GM23338 (cell line): ENCODE results near the gene PECR. TPM values are rescaled to one million over a fixed set of nuclear protein-coding genes. Genes with fewer than 3 reads are reported as not detected.

ENCODE experiments used
- ATAC-seq: fragments of 200-7000 bp; cut with Tn5 transposase; 3 replicates; pipeline ENCODE4 v1.9.1; 2020
- DNase-seq: peaks from one replicate; pipeline ENCODE4 v3.0.0-alpha.2; 2015; ENCODE audit warnings: low spot score
- H2AFZ ChIP-seq: fragments of 200-600 bp; sonication (generic); 2 replicates; pipeline ENCODE4 v1.8.0; 2016; ENCODE audit warnings: antibody characterized with exemption, mild to moderate bottlenecking, moderate library complexity
- H3F3A ChIP-seq: fragments of 200-600 bp; sonication (generic); replicated peaks from 2 replicates; pipeline ENCODE4 v1.8.0; 2017; ENCODE audit warnings: antibody characterized with exemption, mixed run types, low read depth
- H3K27ac ChIP-seq: fragments of 200-600 bp; sonication (generic); 2 replicates; pipeline ENCODE4 v1.6.1; 2016; ENCODE audit warnings: low read depth
- H3K27me3 ChIP-seq: fragments of 200-600 bp; sonication (generic); 2 replicates; pipeline ENCODE4 v1.8.0; 2016; ENCODE audit warnings: mild to moderate bottlenecking, mixed run types, moderate library complexity; ENCODE audit not compliant: insufficient read depth
- H3K36me3 ChIP-seq: fragments of 200-600 bp; sonication (generic); 2 replicates; pipeline ENCODE4 v1.8.0; 2016; ENCODE audit warnings: mild to moderate bottlenecking; ENCODE audit not compliant: insufficient read depth
- H3K4me1 ChIP-seq: fragments of 200-600 bp; sonication (generic); 2 replicates; pipeline ENCODE4 v1.8.0; 2016; ENCODE audit warnings: mild to moderate bottlenecking, moderate library complexity; ENCODE audit not compliant: insufficient read depth
- H3K4me2 ChIP-seq: fragments of 200-600 bp; sonication (generic); 2 replicates; pipeline ENCODE4 v1.7.1; 2017; ENCODE audit warnings: mixed run types
- H3K4me3 ChIP-seq: fragments of 200-600 bp; sonication (generic); 2 replicates; pipeline ENCODE4 v1.6.1; 2016; ENCODE audit warnings: mixed run types
- H3K79me2 ChIP-seq: fragments of 200-600 bp; sonication (generic); replicated peaks from 2 replicates; pipeline ENCODE4 v1.8.0; 2017; ENCODE audit warnings: mild to moderate bottlenecking; ENCODE audit not compliant: insufficient read depth
- H3K9me2 ChIP-seq: fragments of 200-600 bp; sonication (generic); 2 replicates; pipeline ENCODE4 v1.8.0; 2017; ENCODE audit not compliant: insufficient read depth
- H4K20me1 ChIP-seq: fragments of 200-600 bp; sonication (generic); replicated peaks from 2 replicates; pipeline ENCODE4 v1.8.0; 2017; ENCODE audit warnings: mild to moderate bottlenecking; ENCODE audit not compliant: insufficient read depth
- H3K27ac Mint-ChIP-seq: 2 replicates; pipeline ENCODE4 v1.8.0; 2020; ENCODE audit warnings: inconsistent platforms, mild to moderate bottlenecking, moderate library complexity, mixed read lengths
- H3K27me3 Mint-ChIP-seq: 3 replicates; pipeline ENCODE4 v1.8.0; 2022; ENCODE audit warnings: low read depth, mild to moderate bottlenecking, moderate library complexity, mixed read lengths, inconsistent platforms; ENCODE audit not compliant: insufficient read depth, poor library complexity
- H3K36me3 Mint-ChIP-seq: 3 replicates; pipeline ENCODE4 v1.8.0; 2021; ENCODE audit warnings: low read depth, mild to moderate bottlenecking, inconsistent platforms, moderate library complexity, mixed read lengths
- H3K4me1 Mint-ChIP-seq: 3 replicates; pipeline ENCODE4 v1.8.0; 2020; ENCODE audit warnings: mild to moderate bottlenecking, inconsistent platforms, mixed read lengths
- H3K4me3 Mint-ChIP-seq: 3 replicates; pipeline ENCODE4 v1.8.0; 2021; ENCODE audit warnings: moderate library complexity, mild to moderate bottlenecking, inconsistent platforms, mixed read lengths
- H3K9me3 Mint-ChIP-seq: 3 replicates; pipeline ENCODE4 v1.8.0; 2020; ENCODE audit warnings: moderate library complexity, mild to moderate bottlenecking, inconsistent platforms, mixed read lengths
- CREB1 ChIP-seq: fragments of 250-450 bp; sonication (Bioruptor Pico); IDR thresholded peaks from 2 replicates; pipeline ENCODE4 v1.5.0; 2020; ENCODE audit warnings: low read depth, mild to moderate bottlenecking, moderate library complexity
- EZH2 ChIP-seq: fragments of 200-600 bp; sonication (generic); IDR thresholded peaks from one replicate; pipeline ENCODE4 v1.8.0; 2017; ENCODE audit warnings: antibody characterized with exemption, mild to moderate bottlenecking, low read depth; ENCODE audit not compliant: unreplicated experiment
- EZH2phosphoT487 ChIP-seq: fragments of 200-600 bp; sonication (generic); IDR thresholded peaks from one replicate; pipeline ENCODE4 v1.8.1; 2018; ENCODE audit warnings: antibody characterized with exemption; ENCODE audit not compliant: unreplicated experiment
- JUNB ChIP-seq: IDR thresholded peaks from one replicate; pipeline ENCODE4 v1.6.1; 2016; ENCODE audit warnings: antibody characterized with exemption; ENCODE audit not compliant: unreplicated experiment
- NANOG ChIP-seq: IDR thresholded peaks from 2 replicates; pipeline ENCODE4 v1.6.1; 2016; ENCODE audit warnings: antibody characterized with exemption, borderline replicate concordance
- POLR2AphosphoS5 ChIP-seq: IDR thresholded peaks from 2 replicates; pipeline ENCODE4 v1.6.1; 2016; ENCODE audit warnings: antibody characterized with exemption, low read depth
- STAT1 ChIP-seq: IDR thresholded peaks from one replicate; pipeline ENCODE4 v1.6.1; 2016; ENCODE audit warnings: antibody characterized with exemption; ENCODE audit not compliant: unreplicated experiment
- ZNF114 ChIP-seq: fragments of 250-450 bp; sonication (Bioruptor Pico); IDR thresholded peaks from 2 replicates; pipeline ENCODE4 v1.5.0; 2020; ENCODE audit warnings: mild to moderate bottlenecking, moderate library complexity
- ZNF331 ChIP-seq: fragments of 250-450 bp; sonication (Bioruptor Pico); IDR thresholded peaks from 2 replicates; pipeline ENCODE4 v1.5.0; 2020; ENCODE audit warnings: low read depth, mild to moderate bottlenecking, moderate library complexity
- polyA plus RNA-seq: library from polyadenylated mRNA; unstranded; fragments of >200 nt; fragmentation: Nextera tagmentation; extraction: Ambion mirVana; gene quantifications from 2 replicates; pipeline ENCODE4 v1.2.1, GENCODE V29; 2016
- total RNA-seq: library from RNA; depleted of rRNA; stranded (reverse); fragments of >200 nt; shearing (Covaris generic); gene quantifications from 2 replicates; pipeline ENCODE4 v1.2.3, GENCODE V29; 2014
- TF ChIP-seq, protein P1 (sequence below), 2 experiments: fragments of 200-600 bp in 1 of 2; sonication (generic) in 1 of 2; conservative IDR thresholded peaks; 2 replicates each; pipeline versions ENCODE4 v1.5.1 to v1.6.1; 2016 to 2017; ENCODE audit warnings: antibody characterized with exemption in 2 of 2, low read depth in 2 of 2, mild to moderate bottlenecking in 2 of 2, moderate library complexity in 1 of 2
- TF ChIP-seq, protein P2 (sequence below): fragments of 250-450 bp; sonication (Bioruptor Pico); IDR thresholded peaks from 2 replicates; pipeline ENCODE4 v1.5.0; 2020; ENCODE audit warnings: mild to moderate bottlenecking, moderate library complexity
- TF ChIP-seq, protein P3 (sequence below): IDR thresholded peaks from one replicate; pipeline ENCODE4 v1.6.1; 2018; ENCODE audit warnings: antibody characterized with exemption; ENCODE audit not compliant: unreplicated experiment
- TF ChIP-seq, protein P4 (sequence below): IDR thresholded peaks from 2 replicates; pipeline ENCODE4 v1.6.1; 2016; ENCODE audit warnings: antibody characterized with exemption

Gene PECR
- total and polyA plus RNA-seq, 2 experiments from 2014 or later = 12.1 to 15.5 TPM

DNA sequence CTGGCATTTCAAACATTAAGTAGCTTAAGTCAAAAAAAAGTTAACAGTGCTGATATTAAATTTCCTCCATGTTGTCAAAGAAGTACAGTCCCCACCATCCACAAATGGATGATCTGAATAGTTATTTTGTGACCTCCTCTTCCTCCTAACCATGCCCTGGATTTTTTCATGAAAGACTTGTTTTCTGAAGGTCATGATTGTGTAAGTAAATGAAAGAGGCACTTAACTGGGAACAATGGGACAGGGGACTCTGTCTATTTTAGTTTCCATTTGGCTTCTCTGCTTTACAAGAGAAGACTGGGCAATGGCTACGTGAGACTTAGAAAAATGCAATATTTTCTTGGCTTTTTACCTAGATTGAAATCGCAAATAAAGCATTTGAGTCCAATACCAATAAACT, 32.2 kb downstream of the PECR start:
- Histone ChIP-seq H3K4me2 (no peak overlapping the region), H3K27me3 (no peaks in the 10 kb centered on the region), H3K79me2 (no peaks in the 10 kb centered on the region), H4K20me1 (no peaks in the 10 kb centered on the region), H2AFZ (no peak overlapping the region), H3K4me1 (no peaks in the 10 kb centered on the region), H3F3A (no peaks in the 10 kb centered on the region), H3K9me2 (no peaks in the 10 kb centered on the region), H3K27ac (no peak overlapping the region), H3K36me3 (no peaks in the 10 kb centered on the region), H3K4me3 (no peak overlapping the region)
- ATAC-seq (no peak), DNase-seq (no peak)
- Mint-ChIP-seq H3K27ac (no peak overlapping the region; the same call in 1 of the 2 replicates), H3K27me3 (no peaks in the 10 kb centered on the region), H3K36me3 (peaks cover 24% of the 10 kb centered on the region), H3K9me3 (no peaks in the 10 kb centered on the region), H3K4me1 (peaks cover 10% of the 10 kb centered on the region), H3K4me3 (no peak overlapping the region)
- no peak for TF ChIP-seq STAT1
- TF ChIP-seq, protein P1, sequence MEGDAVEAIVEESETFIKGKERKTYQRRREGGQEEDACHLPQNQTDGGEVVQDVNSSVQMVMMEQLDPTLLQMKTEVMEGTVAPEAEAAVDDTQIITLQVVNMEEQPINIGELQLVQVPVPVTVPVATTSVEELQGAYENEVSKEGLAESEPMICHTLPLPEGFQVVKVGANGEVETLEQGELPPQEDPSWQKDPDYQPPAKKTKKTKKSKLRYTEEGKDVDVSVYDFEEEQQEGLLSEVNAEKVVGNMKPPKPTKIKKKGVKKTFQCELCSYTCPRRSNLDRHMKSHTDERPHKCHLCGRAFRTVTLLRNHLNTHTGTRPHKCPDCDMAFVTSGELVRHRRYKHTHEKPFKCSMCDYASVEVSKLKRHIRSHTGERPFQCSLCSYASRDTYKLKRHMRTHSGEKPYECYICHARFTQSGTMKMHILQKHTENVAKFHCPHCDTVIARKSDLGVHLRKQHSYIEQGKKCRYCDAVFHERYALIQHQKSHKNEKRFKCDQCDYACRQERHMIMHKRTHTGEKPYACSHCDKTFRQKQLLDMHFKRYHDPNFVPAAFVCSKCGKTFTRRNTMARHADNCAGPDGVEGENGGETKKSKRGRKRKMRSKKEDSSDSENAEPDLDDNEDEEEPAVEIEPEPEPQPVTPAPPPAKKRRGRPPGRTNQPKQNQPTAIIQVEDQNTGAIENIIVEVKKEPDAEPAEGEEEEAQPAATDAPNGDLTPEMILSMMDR (conservative IDR thresholded peaks at IDR 0.05; ENCODE audit: low read depth in 2 of 2) = no peak
- no peak for TF ChIP-seq EZH2phosphoT487
- no peak for TF ChIP-seq EZH2
- TF ChIP-seq, protein P2, sequence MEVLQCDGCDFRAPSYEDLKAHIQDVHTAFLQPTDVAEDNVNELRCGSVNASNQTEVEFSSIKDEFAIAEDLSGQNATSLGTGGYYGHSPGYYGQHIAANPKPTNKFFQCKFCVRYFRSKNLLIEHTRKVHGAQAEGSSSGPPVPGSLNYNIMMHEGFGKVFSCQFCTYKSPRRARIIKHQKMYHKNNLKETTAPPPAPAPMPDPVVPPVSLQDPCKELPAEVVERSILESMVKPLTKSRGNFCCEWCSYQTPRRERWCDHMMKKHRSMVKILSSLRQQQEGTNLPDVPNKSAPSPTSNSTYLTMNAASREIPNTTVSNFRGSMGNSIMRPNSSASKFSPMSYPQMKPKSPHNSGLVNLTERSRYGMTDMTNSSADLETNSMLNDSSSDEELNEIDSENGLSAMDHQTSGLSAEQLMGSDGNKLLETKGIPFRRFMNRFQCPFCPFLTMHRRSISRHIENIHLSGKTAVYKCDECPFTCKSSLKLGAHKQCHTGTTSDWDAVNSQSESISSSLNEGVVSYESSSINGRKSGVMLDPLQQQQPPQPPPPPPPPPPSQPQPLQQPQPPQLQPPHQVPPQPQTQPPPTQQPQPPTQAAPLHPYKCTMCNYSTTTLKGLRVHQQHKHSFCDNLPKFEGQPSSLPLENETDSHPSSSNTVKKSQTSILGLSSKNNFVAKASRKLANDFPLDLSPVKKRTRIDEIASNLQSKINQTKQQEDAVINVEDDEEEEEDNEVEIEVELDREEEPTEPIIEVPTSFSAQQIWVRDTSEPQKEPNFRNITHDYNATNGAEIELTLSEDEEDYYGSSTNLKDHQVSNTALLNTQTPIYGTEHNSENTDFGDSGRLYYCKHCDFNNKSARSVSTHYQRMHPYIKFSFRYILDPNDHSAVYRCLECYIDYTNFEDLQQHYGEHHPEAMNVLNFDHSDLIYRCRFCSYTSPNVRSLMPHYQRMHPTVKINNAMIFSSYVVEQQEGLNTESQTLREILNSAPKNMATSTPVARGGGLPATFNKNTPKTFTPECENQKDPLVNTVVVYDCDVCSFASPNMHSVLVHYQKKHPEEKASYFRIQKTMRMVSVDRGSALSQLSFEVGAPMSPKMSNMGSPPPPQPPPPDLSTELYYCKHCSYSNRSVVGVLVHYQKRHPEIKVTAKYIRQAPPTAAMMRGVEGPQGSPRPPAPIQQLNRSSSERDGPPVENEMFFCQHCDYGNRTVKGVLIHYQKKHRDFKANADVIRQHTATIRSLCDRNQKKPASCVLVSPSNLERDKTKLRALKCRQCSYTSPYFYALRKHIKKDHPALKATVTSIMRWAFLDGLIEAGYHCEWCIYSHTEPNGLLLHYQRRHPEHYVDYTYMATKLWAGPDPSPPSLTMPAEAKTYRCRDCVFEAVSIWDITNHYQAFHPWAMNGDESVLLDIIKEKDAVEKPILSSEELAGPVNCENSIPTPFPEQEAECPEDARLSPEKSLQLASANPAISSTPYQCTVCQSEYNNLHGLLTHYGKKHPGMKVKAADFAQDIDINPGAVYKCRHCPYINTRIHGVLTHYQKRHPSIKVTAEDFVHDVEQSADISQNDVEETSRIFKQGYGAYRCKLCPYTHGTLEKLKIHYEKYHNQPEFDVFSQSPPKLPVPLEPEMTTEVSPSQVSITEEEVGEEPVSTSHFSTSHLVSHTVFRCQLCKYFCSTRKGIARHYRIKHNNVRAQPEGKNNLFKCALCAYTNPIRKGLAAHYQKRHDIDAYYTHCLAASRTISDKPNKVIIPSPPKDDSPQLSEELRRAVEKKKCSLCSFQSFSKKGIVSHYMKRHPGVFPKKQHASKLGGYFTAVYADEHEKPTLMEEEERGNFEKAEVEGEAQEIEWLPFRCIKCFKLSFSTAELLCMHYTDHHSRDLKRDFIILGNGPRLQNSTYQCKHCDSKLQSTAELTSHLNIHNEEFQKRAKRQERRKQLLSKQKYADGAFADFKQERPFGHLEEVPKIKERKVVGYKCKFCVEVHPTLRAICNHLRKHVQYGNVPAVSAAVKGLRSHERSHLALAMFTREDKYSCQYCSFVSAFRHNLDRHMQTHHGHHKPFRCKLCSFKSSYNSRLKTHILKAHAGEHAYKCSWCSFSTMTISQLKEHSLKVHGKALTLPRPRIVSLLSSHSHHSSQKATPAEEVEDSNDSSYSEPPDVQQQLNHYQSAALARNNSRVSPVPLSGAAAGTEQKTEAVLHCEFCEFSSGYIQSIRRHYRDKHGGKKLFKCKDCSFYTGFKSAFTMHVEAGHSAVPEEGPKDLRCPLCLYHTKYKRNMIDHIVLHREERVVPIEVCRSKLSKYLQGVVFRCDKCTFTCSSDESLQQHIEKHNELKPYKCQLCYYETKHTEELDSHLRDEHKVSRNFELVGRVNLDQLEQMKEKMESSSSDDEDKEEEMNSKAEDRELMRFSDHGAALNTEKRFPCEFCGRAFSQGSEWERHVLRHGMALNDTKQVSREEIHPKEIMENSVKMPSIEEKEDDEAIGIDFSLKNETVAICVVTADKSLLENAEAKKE (CRISPR knock-in tag) = no peak
- TF ChIP-seq ZNF331 (CRISPR knock-in tag) = no peak
- TF ChIP-seq, protein P3, sequence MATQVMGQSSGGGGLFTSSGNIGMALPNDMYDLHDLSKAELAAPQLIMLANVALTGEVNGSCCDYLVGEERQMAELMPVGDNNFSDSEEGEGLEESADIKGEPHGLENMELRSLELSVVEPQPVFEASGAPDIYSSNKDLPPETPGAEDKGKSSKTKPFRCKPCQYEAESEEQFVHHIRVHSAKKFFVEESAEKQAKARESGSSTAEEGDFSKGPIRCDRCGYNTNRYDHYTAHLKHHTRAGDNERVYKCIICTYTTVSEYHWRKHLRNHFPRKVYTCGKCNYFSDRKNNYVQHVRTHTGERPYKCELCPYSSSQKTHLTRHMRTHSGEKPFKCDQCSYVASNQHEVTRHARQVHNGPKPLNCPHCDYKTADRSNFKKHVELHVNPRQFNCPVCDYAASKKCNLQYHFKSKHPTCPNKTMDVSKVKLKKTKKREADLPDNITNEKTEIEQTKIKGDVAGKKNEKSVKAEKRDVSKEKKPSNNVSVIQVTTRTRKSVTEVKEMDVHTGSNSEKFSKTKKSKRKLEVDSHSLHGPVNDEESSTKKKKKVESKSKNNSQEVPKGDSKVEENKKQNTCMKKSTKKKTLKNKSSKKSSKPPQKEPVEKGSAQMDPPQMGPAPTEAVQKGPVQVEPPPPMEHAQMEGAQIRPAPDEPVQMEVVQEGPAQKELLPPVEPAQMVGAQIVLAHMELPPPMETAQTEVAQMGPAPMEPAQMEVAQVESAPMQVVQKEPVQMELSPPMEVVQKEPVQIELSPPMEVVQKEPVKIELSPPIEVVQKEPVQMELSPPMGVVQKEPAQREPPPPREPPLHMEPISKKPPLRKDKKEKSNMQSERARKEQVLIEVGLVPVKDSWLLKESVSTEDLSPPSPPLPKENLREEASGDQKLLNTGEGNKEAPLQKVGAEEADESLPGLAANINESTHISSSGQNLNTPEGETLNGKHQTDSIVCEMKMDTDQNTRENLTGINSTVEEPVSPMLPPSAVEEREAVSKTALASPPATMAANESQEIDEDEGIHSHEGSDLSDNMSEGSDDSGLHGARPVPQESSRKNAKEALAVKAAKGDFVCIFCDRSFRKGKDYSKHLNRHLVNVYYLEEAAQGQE = no peak
- no peak for TF ChIP-seq JUNB
- no peak for TF ChIP-seq CREB1
- TF ChIP-seq POLR2AphosphoS5 = no peak
- TF ChIP-seq ZNF114 (CRISPR knock-in tag) = no peak
- TF ChIP-seq NANOG = no peak
- TF ChIP-seq, protein P4, sequence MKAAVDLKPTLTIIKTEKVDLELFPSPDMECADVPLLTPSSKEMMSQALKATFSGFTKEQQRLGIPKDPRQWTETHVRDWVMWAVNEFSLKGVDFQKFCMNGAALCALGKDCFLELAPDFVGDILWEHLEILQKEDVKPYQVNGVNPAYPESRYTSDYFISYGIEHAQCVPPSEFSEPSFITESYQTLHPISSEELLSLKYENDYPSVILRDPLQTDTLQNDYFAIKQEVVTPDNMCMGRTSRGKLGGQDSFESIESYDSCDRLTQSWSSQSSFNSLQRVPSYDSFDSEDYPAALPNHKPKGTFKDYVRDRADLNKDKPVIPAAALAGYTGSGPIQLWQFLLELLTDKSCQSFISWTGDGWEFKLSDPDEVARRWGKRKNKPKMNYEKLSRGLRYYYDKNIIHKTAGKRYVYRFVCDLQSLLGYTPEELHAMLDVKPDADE = no peak
